GM19467 (cell line): Measurements from ENCODE around the gene SGO2.

Source experiments
- ATAC-seq: cut with Tn5 transposase; IDR thresholded peaks from one replicate; pipeline ENCODE4 v1.9.1; 2021; ENCODE audit warnings: mild to moderate bottlenecking, moderate library complexity; ENCODE audit not compliant: unreplicated experiment

Gene SGO2, protein sequence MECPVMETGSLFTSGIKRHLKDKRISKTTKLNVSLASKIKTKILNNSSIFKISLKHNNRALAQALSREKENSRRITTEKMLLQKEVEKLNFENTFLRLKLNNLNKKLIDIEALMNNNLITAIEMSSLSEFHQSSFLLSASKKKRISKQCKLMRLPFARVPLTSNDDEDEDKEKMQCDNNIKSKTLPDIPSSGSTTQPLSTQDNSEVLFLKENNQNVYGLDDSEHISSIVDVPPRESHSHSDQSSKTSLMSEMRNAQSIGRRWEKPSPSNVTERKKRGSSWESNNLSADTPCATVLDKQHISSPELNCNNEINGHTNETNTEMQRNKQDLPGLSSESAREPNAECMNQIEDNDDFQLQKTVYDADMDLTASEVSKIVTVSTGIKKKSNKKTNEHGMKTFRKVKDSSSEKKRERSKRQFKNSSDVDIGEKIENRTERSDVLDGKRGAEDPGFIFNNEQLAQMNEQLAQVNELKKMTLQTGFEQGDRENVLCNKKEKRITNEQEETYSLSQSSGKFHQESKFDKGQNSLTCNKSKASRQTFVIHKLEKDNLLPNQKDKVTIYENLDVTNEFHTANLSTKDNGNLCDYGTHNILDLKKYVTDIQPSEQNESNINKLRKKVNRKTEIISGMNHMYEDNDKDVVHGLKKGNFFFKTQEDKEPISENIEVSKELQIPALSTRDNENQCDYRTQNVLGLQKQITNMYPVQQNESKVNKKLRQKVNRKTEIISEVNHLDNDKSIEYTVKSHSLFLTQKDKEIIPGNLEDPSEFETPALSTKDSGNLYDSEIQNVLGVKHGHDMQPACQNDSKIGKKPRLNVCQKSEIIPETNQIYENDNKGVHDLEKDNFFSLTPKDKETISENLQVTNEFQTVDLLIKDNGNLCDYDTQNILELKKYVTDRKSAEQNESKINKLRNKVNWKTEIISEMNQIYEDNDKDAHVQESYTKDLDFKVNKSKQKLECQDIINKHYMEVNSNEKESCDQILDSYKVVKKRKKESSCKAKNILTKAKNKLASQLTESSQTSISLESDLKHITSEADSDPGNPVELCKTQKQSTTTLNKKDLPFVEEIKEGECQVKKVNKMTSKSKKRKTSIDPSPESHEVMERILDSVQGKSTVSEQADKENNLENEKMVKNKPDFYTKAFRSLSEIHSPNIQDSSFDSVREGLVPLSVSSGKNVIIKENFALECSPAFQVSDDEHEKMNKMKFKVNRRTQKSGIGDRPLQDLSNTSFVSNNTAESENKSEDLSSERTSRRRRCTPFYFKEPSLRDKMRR

DNA sequence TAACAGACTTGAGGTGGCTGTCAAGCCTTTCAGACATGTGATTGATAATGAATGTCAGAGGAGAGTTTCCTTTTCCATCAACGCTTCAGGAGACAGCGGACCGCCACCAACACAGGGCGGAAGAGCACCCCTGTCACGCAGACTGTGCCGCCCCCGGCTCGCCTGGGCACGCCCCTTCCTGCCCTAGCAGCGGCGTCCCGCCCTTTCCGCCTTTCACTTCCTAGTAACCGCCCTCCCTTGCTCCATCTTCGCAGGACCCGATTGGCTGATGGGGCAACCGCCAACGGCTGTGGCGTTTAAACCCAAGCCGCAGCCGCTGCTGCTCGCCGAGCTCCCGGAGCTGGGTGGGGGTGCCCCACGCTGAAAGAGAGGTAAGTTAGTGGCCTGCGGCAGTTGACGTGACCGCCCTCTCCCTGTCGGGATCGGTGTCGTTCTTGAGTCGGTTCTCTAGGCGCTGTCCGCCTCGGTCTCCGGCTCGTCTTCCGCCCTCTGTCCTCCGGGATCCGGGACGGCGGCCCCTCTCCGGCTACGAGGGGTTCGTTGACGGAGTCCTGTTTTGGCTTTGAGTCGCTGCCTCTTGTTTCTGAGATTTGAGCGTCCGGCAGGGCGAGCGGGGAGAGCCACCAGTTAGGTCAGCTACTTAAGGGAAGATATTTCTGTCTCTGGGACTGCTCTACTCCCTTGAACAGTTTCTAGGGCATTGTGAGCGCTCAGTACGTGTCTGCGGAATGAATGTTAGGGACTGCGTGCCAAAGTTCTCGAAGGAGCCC is at the start of gene SGO2:
SGO2 (plus strand) TSS at position 326 of the 770 bp plus-strand sequence. CDS start 6,769 bp downstream, outside the sequence.
- peak; percentile 100 for ATAC-seq

DNA sequence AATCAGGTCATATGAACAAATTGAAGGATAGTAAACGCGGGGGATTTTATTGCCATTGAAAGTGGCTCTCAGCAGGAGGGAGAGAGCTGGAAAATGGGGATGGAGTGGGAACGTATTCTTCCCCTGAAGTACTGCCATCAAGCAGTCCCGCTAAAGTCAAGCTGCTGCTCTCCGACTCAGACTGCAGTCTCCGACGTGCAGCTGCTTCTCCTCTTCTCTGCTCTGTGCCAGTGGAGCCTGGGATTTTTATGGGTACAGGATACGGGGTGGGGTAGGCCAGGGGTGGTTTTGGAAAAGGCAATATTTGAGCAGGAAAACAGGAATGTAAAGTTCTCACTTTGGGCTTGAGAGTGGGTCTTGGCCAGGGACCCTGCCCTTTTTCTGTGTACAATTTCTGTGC is 49.2 kb upstream of the SGO2 start:
- no peak for ATAC-seq

DNA sequence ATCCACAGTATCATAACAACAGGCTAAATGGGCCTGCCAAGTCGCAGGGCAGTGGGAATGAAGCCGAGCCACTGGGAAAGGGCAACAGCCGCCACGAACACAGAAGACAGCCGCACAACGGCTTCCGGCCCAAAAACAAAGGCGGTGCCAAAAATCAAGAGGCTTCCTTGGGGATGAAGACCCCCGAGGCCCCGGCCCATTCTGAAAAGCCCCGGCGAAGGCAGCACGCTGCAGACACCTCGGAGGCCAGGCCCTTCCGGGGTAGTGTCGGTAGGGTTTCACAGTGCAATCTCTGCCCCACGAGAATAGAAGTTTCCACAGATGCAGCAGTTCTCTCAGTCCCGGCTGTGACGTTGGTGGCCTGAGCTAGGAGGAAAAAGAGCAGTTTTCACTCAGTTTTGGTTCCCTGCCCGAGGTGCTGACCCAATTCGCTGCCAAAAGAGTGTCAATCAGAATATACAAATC is 48.3 kb upstream of the SGO2 start:
- no peak for ATAC-seq

DNA sequence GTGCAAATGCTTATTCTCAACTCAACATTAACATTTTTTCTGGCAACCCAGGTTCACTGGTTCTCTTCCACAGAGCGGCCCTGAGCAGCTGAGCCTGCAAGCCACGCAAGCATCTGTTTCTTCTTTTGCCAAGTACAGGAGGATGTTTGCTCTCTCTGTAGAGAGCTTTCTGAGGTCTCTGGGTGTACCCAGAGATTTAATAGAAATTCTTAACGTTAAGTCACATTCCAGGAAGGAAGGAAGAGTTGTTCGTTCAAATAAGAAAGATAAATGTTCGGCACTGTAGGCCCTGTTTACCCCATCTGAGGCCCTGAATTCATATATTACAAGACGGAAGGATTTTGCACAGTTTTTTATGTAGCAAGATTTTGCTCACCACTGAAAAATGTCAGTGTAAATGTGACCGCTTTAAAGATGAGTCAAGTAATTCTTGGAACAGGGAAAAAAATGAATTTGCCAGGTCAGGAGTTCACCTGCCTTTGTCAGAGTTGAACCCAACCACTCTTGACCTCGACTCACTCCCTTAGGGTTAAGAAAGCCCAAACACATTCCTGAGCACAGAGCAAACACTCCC is 46.2 kb upstream of the SGO2 start:
- no peak for ATAC-seq

DNA sequence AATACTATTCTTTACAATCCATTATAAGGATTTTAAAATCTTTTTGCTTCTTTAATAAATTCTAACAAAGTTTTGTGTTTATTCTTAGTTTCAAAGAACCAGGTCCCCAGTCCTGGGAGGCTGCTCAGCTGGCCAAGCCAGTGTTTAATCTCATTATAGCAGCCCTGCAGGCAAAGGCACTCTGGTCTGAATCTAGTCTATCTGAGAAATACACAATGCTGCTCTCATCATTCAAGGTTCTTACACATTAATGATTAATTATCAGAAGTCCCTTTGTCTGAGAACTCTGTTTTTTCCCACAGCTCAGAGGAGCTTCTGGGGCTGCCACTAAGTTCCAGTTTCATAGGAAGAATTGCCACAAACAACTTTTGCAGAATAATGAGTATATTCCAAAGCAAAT is 43.8 kb upstream of the SGO2 start:
- ATAC-seq = peak; percentile 50

DNA sequence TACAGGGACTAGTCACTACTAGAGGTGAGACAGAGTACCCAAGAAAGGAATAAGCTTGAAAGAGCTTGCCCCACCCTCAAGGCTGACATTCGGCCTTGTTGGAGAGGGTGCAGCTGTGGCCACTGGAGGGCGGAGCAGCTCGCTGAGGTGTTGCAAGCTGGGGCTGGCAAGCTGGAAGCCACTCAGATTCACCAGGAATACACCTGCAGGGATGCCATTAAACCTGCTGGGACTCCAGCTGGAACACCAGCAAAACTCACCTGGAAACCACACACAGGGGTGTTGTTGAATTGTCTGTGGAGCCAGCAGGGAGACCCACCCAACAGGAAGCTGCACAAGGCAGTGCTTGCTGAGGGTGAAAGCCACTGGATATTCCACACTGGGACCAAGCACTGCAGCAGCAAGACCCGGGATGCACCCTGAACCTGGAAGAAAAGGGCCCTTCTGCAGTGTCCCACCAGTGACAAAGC is 42.2 kb upstream of the SGO2 start:
- peak; percentile 53 for ATAC-seq

DNA sequence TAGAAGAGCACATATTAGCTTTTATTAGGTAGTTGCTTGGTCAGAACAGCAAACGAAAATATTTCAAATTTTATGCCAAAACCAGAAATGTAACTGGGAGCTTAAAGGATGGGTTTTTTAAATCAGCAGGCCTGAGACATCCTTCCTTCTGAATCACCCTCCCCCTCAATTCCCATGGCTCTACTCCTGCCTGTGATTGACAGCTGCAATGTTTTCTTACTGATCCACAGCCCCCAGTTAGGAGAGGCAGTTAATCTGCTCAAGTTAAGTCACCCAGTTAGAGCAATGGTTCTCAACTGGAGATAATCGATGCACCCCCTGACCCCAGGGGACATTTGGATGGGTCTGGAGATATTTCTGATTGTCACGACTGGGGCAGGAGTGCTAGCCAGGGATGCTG is 41.1 kb upstream of the SGO2 start:
- no peak for ATAC-seq

DNA sequence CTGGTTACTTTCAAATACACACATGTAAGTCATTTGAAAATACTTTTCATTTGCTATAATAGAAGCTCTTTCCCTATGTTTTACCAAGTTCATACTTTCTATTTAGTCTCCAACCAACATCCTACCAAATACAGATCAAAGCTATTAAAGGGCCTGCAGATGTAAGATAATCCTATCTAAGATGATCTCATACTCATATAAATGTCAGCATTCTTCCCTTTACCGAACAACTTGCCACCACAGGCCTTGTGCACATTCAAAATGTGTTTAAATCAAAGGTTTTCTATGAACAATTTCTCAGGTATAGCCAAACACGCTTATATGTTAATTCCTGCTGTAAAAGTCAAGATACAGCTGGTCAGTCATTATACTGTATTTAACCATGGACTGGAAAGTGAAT is 39.5 kb upstream of the SGO2 start:
- no peak for ATAC-seq

DNA sequence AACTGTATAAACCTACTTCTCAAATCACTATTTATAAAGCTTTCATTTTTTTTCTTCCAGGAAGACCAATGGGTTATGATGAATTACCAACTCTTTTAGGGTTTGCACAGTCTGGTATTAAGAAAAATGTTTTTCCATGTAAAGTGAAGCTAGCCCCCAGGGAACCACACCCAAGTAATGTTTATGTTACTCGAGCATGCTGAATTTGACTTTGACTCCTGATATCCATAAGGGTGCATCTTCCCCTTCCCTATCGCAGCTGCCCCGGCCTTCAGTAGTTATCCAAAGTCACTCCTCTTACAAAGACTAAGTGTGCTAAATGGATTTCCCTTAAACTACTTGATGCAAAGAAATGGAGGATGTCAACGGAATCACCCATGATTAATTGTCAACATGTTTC is 37.8 kb upstream of the SGO2 start:
- no peak for ATAC-seq

DNA sequence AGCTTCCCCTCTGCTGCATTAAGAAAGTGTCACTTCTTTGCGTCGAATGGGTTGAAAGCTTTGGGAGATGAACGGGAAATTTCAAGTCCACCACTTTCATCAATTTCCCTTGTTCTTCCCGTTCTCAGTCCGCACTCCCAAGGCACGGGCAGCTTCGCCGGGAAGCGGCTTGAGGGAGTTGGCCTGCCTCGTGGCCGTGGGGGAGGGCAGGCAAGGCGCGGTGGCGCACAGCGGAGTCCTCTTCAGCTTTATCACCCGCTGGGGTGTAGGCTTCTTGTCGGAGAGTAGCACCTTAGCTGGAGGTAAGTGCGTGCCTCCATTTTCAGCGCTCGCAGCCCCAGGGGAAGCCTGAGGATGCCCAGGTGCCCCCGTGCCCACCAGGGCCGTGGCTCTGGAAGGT is 36.0 kb upstream of the SGO2 start:
- ATAC-seq = no peak

DNA sequence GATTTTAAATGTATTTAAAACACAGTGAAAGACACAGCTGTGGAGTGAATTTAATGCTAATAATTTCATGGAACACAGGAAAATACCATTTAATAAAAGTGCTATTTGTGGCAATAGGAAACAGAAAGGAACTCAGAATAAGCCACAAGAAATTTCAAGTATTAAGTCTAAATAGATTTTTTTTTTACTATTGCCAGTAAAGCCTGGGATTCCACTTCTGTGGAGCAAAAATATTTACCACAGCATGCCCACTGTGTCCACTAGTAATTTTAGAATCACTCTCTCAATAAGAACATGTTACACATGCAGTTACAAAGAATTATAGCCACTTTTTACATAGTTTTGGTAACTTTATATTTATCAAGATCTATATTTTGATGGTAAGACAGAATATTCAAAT is 33.4 kb upstream of the SGO2 start:
- ATAC-seq = no peak

DNA sequence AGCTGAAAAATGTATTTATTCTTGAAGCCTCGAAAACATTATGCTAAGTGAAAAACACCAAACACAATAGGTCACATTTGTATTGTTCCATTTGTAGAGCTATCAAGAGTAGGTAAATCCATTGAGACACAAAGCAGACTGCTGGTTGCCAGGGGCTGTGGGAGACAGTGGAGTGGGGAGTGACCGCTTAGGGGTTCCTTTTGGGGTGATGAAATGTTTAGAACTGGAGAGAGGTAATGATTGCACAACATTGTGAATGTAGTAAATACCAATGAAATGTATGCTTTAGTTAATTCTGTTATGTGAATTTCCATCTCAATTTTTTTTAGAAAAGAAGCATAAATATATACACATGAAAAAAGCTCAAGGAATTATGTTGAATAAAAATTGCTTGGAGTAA is 32.0 kb upstream of the SGO2 start:
- ATAC-seq = no peak

DNA sequence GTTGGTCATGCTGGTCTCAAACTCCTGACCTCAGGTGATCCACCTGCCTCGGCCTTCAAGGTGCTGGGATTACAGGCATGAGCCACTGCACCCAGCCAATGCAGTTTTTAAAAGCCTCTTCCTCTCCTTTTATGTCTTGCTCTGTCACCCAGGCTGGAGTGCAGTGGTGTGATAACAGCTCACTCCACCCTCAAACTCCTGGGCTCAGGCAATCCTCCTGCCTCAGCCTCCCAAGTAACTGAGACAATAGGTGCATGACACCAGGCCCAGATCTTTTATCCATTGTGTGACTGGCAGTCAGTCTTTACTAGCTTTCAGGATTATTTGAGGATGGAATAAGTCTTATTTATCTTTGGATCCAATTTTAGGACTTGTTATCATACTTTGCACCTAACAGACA is 29.3 kb upstream of the SGO2 start:
- ATAC-seq = no peak

DNA sequence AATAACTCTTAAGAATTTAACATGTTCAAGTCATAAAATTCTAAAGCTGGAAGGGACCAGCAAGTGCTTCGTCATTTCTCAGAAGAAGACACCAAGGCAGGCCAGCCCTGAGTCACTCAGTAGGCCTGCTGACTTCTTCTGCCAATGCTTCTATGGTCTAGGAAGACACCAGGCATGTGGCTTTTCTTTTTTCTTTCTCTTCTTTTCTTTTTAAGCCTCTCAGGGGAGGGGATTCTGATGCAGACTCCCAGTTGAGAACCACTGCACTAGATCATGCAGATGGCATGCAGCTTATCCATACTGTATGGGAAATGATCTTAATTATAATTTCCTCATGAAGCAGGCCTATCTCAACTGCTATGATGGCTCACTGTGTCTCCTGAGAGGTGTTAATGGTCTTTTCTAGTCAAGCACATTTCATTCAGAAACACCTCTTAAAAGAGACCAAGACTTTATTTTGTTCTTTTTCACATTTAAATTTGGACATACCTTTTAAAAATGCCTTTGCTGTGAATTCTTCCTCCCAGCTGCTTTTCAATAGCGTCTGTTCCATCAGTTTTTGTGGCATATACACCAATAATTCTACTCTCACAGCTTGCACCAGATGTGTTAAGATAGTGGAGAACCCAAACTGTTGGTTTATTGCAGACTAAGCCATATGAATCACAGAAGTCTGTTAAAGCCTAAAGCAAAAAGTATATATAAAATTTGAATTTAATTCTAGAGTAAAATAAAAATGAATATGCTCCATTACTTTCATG is 27.4 kb upstream of the SGO2 start:
- no peak for ATAC-seq

DNA sequence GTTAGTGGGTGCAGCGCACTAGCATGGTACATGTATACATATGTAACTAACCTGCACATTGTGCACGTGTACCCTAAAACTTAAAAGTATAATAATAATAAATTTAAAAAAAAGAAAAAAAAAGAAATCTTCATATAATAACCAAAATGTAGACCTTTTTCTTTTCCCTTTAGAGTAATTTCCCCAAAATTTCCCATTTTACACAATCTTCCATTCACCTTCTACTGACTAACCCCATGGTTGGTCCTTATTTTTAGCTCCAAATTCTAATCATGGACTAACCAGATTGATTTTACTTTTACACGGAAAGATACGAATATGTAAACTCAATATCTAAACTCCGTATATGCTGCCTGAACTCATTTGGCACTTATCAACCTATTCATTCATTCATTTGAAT is 23.8 kb upstream of the SGO2 start:
- ATAC-seq = no peak

DNA sequence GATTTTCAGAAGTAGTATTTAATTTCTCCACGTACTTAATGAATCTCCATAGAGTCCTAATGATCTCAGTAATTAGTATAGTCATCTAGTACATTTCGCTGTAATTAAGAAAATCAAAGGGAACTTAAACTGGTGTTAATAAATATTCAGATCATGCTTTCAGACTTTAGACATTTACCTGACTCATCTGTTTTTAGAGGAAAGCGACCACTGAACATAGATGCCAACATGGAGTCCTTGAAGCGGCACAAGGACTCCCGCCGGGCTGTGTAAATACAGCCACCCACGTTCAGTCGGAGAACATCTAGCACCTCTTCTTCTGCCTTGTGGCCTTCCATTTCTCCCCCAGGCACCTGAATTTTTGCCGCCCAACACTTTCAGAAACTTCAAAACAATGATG is 19.3 kb upstream of the SGO2 start:
- no peak for ATAC-seq

DNA sequence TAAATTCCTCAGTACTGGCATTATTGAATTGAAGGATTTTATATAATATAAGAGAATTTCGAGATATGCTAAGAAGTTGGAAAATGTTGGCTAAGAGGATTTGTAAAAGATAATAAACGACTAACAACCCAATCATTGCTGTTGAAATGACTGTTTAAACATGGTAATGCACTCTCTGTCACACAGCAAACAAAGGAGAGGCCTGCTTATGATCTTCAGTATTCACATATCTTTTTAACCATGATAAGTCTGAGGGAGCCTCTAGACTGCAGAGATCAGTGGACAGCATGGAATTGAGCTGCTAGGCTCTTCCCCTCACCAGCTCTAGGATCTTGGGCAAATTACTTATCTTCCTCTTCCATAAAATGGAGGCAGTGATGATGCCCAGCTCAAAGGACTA is 18.8 kb upstream of the SGO2 start:
- ATAC-seq = no peak

DNA sequence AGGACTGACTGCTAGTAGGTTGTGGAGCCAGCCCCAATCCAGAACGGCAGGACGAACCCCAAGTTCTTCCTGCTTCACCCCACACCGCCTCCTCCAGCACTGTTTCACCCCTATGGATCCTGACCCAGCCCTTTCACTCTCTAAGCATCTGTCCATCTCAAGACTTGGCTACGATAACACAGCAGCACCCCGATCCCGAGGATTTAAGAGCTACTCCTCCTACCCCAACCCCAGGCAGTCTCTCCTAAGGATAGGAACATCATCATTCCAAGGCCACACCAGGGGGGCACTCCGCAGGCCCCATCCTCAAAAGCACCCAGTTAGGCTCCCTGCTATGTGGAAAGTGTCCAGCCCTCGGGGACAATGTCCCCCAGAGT is 16.8 kb upstream of the SGO2 start:
- ATAC-seq = peak; percentile 5
